Activated CD8-positive, alpha-beta memory T cell treated with anti-CD3 and anti-CD28 coated beads for 48 hours (primary cell): ENCODE data around the gene RUFY3.
A peak's percentile ranks its signal among the peaks of the same experiment; 100 is the strongest.
"Not testable (repeated sequence)": the region's sequence is repeated elsewhere in the genome, so short reads cannot be mapped to it uniquely, and the experiment has no call there.

ENCODE experiments used
- DNase-seq, 3 experiments: peaks; one replicate each; pipeline ENCODE4 v3.0.0-alpha.2; 2020; ENCODE audit warnings: low read depth in 2 of 3, low spot score in 2 of 3

Gene RUFY3

GRCh38 chr4:70705183-70706043 is 16.4 kb upstream of the RUFY3 start:
- DNase-seq = peak; percentile 33 to 62 (median 58)

GRCh38 chr4:70706044-70706461 is 15.7 kb upstream of the RUFY3 start:
- DNase-seq = no peak

GRCh38 chr4:70706516-70706915 is 15.2 kb upstream of the RUFY3 start:
- DNase-seq = no peak

GRCh38 chr4:70709611-70710205 is 12.1 kb upstream of the RUFY3 start:
- no peak for DNase-seq

- DNase-seq = no peak
Observed at GRCh38 chr4:70711599-70711998, 10.2 kb upstream of the RUFY3 start.

- DNase-seq = no peak
Observed at GRCh38 chr4:70712150-70712549, 9.6 kb upstream of the RUFY3 start.

- DNase-seq = no peak
Observed at GRCh38 chr4:70712604-70713452, 8.9 kb upstream of the RUFY3 start.

- DNase-seq = no peak
Observed at GRCh38 chr4:70713453-70714078, 8.2 kb upstream of the RUFY3 start.

GRCh38 chr4:70714079-70714887 is 7.5 kb upstream of the RUFY3 start:
- no peak for DNase-seq

GRCh38 chr4:70715097-70715496 is 6.7 kb upstream of the RUFY3 start:
- no peak for DNase-seq

- DNase-seq = no peak
Observed at GRCh38 chr4:70718811-70719604, 2.8 kb upstream of the RUFY3 start.

GRCh38 chr4:70722199-70722791 is 531 bp downstream of the RUFY3 start:
- peak in 1 of 3 experiments; percentile 18 for DNase-seq

GRCh38 chr4:70724463-70724862 is 2.7 kb downstream of the RUFY3 start:
- no peak for DNase-seq

GRCh38 chr4:70725633-70726032 is 3.9 kb downstream of the RUFY3 start:
- no peak for DNase-seq

GRCh38 chr4:70726515-70726914 is 4.8 kb downstream of the RUFY3 start:
- DNase-seq = not testable (repeated sequence)

- DNase-seq = no peak
Observed at GRCh38 chr4:70728091-70728490, 6.3 kb downstream of the RUFY3 start.

- DNase-seq = not testable (repeated sequence)
Observed at GRCh38 chr4:70732878-70733277, 11.1 kb downstream of the RUFY3 start.

- no peak for DNase-seq
Observed at GRCh38 chr4:70734168-70734954, 12.6 kb downstream of the RUFY3 start.
